Hematopoietic multipotent progenitor cell (in vitro differentiated cells): ENCODE data around the gene SLC16A5. TPM values are rescaled to one million over a fixed set of nuclear protein-coding genes. Genes with fewer than 3 reads are reported as not detected.
"Not testable (repeated sequence)": the region's sequence is repeated elsewhere in the genome, so short reads cannot be mapped to it uniquely, and the experiment has no call there.

Source experiments
- DNase-seq, 3 donors: peaks; one replicate each; pipeline ENCODE4 v3.0.0-alpha.2; 2011 to 2015; ENCODE audit warnings: low read depth in 2 of 3, low spot score in 2 of 3
- total RNA-seq: library from RNA; depleted of rRNA; stranded (reverse); fragments of >200 nt; gene quantifications from one replicate; pipeline ENCODE4 v1.2.3, GENCODE V29; 2012

SLC16A5 gene, protein sequence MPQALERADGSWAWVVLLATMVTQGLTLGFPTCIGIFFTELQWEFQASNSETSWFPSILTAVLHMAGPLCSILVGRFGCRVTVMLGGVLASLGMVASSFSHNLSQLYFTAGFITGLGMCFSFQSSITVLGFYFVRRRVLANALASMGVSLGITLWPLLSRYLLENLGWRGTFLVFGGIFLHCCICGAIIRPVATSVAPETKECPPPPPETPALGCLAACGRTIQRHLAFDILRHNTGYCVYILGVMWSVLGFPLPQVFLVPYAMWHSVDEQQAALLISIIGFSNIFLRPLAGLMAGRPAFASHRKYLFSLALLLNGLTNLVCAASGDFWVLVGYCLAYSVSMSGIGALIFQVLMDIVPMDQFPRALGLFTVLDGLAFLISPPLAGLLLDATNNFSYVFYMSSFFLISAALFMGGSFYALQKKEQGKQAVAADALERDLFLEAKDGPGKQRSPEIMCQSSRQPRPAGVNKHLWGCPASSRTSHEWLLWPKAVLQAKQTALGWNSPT
- 47.4 TPM for total RNA-seq

DNA sequence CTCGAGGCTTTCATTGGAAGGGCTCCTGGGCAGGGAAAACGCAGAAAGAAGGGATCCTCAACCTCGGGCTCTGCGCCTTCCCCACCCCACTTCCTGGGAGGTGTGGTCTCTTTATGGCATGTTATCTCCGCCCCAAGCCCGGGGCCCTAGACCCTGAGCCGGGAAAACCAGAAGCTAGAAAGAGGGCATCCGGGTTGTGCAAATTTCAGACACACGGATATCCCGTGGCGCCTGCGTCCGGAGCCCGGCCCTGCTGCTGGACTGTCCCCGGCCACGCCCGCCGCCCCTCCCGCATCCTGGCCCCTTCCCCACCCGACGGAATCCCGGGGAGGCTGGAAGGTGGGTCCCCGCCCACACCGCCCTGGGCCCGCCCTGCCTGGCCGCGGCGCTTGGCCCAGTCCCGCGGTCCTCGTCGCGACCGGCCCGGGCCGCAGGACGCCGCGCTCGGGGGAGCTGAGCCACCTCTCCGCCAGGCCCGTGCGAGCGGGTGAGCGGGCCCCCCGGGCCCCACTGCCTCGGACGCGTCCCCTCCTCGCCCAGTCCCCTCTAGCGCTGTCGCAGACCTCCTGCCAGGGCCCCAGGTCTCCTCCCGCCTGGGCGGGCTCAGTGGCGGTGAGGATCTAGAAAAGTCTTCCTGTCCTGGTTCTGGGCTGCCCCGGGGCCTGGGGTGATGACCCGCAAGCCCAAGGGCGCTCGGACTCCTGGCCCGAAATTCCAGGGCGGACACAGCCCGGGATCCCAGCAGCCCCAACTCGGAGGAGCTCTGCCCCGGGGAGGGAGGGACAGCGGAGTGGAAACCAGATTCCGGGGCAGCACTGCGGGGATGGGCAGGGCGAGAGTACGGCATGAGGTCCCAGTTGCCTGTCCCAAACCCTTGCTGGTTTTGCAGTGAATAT is at the start of gene SLC16A5:
TSS of gene SLC16A5 (plus strand) at position 397 of the 896 bp plus-strand sequence. CDS start 5,683 bp downstream, outside the sequence.
- peak in 1 of 3 donors; percentile 46 for DNase-seq

DNA sequence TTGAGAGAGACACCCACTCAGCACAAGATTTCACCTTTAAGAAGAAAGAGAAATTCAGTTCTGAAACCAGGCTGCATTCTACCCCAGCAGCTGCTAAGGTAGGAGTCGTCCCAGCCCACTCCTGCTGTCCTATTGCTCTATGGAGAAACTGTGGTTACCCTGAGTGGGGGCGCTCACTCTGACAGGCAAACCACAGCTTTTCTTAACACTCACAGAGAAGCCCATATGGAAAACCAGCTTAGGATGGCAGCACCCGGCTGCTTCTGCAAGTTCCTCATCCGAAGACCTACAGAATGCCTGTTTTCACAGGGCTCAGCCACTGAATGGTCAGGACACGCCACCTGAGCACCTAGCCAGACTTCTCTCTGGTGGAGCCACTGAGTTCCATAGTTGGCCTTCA is 48.5 kb upstream of the SLC16A5 start:
- no peak for DNase-seq

DNA sequence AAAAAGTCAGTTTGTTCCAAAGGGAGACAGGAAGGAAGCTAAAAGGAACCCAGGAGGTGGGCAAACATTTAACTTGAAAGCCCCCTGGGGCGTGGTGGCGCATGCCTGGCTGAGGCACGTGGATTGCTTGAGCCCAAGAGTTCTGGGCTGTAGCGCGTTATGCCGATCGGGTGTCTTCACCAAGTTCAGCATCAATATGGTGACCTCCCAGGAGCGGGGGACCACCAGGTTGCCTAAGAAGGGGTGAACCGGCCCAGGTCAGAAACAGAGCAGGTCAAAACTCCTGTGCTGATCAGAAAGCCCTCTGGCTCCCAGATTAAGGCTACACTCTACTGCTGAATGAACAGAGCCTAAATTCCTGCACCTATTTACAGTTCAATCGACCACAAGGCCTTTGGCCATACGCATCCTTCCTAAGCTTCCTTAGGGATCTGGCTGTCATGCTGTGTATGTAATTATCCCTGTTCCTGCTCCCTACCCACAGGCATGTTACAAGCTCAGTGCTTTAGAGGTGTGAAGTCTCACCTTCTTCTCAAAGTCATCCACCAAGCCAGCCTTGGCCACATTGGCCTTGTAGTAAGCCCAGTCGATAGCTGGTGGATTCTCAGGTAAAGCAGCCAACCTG is 46.0 kb upstream of the SLC16A5 start:
- no peak for DNase-seq

GRCh38 chr17:75043789-75044188 is 44.0 kb upstream of the SLC16A5 start:
- not testable (repeated sequence) for DNase-seq

GRCh38 chr17:75044716-75045115 is 43.0 kb upstream of the SLC16A5 start:
- DNase-seq: no peak

- DNase-seq: not testable (repeated sequence)
These were observed 41.8 kb upstream of the SLC16A5 start for GRCh38 chr17:75045946-75046406.

DNA sequence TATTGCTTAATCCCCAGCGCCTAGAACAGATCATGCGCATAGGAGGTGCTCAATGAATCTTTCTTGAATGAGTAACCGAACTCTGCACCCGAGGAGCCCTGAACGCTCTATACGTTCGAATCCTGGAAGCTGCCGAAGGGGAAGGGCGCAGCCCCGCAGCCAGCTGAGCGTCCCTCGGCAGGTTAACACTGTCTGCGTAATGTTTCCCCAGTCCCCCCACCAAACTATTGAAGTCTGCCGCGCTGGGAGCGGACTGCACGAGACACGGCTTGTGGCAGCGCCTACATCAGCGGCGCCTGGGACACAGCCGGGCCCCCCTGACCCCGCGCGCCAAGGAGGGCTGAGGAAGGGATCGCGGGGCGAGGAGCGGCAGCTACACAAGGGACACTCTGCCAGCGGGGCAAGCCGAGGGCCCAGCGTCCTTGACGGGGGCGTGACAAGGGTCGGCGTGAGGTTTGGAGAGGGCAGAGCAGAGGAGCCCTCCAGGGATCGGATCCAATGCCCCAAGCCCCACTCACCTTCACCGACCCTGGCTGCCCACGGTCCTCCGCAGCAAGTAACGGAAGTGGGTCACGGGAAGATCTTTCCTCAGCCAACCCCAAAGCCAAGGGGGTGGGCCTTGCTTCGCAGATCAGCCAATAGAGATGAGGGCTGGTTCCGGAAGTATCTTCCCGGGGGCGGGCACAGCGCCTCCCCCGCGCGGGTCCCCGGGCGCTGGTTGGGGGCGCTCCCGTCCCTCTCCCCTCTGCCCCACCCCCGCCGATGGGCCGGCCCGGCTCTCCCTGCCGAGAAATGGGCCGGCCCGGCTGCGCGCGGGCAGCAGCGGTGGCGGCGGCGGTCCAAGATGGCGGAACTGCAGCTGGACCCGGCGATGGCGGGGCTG is 41.1 kb upstream of the SLC16A5 start, which contains the start of the genes ATP5PD and KCTD2:
TSS of gene ATP5PD (minus strand) at position 563 of the 883 bp plus-strand sequence. CDS start 4,319 bp downstream, outside the sequence.
TSS of gene KCTD2 (plus strand) at position 819 of the 883 bp plus-strand sequence. CDS start at position 845, 26 bp downstream.
- peak; percentile 75 to 98 (median 97) for DNase-seq

GRCh38 chr17:75047398-75048098 is 40.2 kb upstream of the SLC16A5 start:
- DNase-seq: peak in 1 of 3 donors; percentile 31

DNA sequence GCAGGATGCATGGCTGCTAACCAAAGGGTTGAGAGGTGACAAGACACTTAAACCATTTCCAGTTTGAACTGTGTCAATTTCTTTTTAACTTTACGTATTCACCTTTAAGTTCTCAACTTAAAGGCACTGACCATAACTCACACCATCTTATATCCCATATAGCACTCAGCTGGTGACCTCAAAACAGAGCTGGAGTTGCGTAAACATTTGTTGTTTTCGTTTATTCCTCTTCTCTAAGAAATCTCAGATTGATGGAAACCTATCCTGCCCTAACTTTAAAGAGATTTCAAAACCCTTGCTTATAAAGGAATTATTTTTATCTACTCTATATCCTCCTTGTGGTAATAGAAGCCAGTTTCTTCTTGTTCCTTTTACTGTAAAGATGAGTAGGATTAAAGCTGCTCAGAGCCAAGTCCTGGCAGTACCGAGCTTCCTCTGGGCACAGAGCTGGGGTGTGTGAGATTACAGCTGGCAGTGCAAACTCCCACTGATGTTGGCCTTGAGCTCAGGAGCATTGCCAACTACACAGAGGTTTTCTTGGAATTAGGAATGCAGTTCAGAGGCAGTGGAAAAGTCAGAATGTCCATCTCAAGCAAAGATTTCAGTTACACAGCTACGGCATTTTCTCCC is 39.4 kb upstream of the SLC16A5 start:
- no peak for DNase-seq

GRCh38 chr17:75049057-75049456 is 38.7 kb upstream of the SLC16A5 start:
- no peak for DNase-seq

- DNase-seq: no peak
These were observed 38.0 kb upstream of the SLC16A5 start for GRCh38 chr17:75049706-75050105.

DNA sequence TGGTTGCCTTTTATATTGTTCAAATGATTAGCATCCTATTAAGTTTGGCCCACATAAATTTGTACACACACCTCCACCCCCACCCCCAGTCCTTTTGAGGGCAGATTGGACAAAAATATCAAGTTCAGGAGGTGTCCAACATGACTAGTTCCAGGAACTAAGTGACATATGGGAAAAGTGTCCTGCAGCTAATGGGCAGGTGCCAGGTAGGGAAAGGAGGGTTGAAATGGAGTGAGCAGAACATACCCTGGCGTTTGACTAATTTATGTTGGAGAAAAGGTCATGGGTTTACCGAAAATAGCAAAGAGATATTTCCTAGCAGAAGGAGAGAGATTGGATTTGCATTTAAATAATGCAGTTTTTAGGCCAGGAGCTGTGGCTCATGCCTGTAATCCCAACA is 35.8 kb upstream of the SLC16A5 start:
- no peak for DNase-seq

- peak in 2 of 3 donors; percentile 67 to 81 for DNase-seq
These were observed 28.1 kb upstream of the SLC16A5 start for GRCh38 chr17:75059369-75060345.

DNA sequence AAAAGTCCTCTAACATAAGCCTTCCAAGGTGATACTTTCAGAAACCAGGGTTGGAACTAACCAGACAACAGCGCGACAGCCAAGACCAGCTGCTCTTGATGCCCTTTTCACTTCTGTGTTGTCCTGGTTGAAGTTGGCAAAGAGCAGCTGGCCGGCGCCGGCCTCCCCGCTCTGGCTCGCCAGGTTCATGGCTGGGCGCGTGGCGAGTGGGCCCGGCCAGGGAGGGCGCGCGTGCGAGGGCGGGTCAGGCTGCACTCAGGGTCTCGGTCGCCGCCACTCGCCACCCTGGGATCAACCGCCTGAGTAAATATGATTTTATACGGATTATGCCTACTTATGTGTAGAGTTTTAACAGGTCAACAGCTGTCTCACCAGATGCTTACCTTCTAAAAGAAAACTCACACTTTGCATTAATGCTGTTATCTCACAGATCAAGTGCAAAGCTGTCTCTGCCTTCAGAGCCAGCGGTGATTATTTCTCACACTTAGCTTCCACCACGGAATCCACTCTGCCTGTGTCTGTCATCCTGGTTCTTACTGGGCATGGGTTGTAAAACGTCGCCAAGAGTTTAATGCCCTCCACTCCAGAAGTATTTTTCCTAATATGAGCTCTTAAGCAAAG is 27.2 kb upstream of the SLC16A5 start:
- no peak for DNase-seq

- DNase-seq: no peak
These were observed 26.7 kb upstream of the SLC16A5 start for GRCh38 chr17:75061055-75061438.

GRCh38 chr17:75061618-75062017 is 26.1 kb upstream of the SLC16A5 start:
- no peak for DNase-seq

GRCh38 chr17:75063201-75063600 is 24.6 kb upstream of the SLC16A5 start:
- no peak for DNase-seq
